Glomerular endothelial cell (primary cell): Measurements from ENCODE around the gene CDC42EP1. TPM values are rescaled to one million over a fixed set of nuclear protein-coding genes. Genes with fewer than 3 reads are reported as not detected.
"Not testable (repeated sequence)": the region's sequence is repeated elsewhere in the genome, so short reads cannot be mapped to it uniquely, and the experiment has no call there.

Experiments
- DNase-seq: peaks from one replicate; pipeline ENCODE4 v3.0.0-alpha.2; 2011; ENCODE audit warnings: low read depth, low spot score; ENCODE audit errors: extremely low read depth
- total RNA-seq: library from RNA; depleted of rRNA; stranded (reverse); fragments of >200 nt; gene quantifications from 2 replicates; pipeline ENCODE4 v1.2.3, GENCODE V29; 2015

The CDC42EP1 gene
- 89.3 and 120 TPM in 2 replicates for total RNA-seq

DNA sequence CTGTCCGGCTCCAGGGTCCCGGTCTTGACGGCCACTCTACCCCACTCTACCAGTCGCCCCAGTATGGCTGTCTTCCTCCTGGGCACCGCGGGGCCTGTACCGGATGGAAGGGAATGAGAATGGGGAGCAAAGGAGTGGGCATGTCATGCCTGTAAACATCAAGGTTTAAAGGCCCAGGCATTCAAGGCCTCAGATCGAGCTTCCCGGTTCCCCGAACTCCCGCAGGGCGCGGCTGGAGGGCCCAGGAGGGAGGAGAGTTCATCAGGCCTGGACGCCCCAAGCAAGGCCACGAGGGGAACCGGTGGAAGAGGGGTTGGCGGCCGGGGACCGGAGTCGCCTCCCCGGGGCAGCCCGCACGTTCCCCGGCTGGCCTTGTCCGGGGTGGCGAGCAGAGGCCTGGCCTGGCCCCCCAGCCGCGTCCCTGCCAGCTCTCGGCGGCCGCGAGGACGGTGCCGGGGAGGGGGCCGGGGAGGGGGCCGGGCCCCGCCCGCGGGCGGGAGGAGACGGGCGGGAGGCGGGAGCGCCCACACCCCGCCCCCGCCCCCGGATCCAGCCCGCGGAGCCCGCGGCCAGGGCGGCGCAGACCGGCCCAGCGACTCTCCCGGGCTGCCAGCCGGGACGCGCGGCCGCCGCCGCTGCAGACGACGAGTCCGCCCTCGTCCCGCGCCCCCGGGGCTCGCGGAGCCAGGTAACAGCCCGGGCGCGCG is at the start of gene CDC42EP1:
CDC42EP1 (plus strand) TSS at position 580 of the 707 bp plus-strand sequence. CDS start 5,870 bp downstream, outside the sequence.
- no peak for DNase-seq

DNA sequence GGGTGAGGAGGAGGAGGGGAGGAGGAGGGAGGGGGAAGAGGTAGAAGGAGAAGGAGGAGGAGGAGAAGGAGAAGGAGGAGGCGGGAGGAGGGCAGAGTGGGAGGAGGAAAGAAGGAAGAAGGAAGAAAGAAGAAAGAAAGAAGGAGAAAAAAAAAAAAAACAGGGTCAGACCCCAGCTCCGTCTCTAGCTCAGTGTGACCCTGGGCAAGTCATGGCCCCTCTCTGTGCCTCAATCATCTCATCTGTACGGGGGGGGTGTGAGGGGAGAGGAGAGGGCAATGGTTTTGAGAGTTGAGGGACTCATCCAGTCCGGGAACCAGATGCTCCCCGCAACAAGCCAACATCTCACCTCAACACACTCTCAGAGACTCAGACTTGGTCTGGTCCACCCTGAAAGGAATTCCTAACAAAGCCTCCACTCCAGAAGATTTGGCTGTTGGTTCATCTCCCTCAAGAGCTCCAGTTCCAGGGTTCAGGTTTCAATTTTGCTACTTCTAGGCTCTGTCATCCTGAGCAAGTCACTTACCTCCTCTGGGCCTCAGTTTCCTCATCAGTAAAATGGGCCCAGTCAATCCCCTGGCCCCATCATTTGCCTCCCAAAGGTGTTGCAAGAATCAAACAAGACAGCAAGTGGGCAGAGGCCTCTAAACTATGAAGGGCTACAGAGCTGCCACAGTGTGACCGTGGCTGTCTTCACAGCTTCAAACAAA is 48.7 kb upstream of the CDC42EP1 start:
- no peak for DNase-seq

DNA sequence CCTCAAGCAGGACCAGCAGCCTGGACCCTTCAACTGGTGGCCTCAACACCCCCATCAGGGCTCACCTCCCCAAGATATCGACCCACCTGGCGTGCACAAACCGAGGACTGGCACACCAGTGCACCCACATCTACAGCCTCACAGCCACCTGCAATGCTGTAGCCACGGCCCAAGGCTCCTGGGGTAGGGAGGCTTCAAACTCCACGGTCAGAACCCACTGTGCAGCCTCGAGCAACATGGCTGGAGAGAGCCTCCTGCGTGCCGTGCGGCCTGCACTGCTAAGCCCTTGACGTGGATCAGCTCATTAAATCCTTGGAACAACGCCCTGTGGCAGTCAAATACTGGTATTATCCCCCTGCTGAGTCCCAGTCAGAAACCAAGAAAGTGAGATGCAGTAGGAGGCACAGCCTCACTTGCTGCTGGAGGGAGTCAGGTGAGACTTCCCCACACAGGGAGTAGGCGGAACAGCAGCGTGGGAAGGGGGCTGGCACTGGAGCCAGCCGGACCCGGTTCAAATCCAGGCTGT is 45.7 kb upstream of the CDC42EP1 start:
- DNase-seq = no peak

DNA sequence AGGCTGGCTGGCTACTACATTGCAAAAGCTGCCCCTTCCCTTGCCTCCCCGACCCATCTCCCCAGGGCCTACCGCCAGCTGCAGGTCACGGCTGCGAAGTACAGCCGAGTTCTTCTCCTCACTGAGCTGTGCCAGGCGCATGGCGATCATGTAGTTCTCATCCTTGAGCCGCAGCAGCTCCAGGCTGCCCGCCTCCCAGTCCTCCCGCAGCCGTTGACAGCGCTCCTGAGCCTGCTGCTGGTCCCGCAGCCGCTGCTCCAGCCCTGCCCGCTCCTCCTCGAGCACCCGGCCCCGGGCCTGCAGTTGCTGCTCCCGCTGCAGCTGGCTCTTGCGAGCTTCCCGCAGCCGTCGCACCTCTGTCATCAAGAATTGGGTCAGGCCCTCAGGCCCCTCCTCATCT is 44.4 kb upstream of the CDC42EP1 start:
- no peak for DNase-seq

- DNase-seq = no peak
These were observed 43.8 kb upstream of the CDC42EP1 start for GRCh38 chr22:37516456-37516855.

DNA sequence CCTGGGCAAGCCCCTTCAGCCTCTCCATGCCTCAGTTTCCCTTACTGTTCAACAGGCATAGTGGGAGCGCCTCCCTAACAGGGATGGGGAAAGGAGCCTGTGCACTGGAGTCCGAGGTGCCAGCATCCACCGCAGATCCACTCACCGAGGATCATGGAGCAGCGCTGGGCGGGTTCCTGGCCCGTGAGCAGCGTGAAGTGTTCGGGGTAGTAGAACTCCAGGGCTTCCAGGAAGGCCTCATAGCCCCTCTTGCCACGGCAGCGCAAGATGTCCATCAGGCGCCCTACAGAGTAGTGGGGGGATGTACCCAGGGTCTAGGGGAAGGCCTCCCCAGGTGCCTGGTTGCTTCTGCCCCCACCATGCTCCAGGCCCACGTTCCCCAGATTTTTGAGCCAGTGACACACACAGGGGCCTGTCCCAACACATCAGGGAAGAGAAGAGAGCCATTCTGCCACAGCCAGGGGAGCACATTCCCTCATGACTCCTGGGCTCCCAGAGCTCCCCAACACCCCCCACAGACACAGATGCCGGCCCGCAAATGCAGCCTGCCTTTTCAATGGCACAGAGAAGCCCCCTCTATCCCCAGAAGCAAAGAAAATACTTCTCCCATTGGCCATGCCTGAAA is 42.3 kb upstream of the CDC42EP1 start:
- DNase-seq = no peak

DNA sequence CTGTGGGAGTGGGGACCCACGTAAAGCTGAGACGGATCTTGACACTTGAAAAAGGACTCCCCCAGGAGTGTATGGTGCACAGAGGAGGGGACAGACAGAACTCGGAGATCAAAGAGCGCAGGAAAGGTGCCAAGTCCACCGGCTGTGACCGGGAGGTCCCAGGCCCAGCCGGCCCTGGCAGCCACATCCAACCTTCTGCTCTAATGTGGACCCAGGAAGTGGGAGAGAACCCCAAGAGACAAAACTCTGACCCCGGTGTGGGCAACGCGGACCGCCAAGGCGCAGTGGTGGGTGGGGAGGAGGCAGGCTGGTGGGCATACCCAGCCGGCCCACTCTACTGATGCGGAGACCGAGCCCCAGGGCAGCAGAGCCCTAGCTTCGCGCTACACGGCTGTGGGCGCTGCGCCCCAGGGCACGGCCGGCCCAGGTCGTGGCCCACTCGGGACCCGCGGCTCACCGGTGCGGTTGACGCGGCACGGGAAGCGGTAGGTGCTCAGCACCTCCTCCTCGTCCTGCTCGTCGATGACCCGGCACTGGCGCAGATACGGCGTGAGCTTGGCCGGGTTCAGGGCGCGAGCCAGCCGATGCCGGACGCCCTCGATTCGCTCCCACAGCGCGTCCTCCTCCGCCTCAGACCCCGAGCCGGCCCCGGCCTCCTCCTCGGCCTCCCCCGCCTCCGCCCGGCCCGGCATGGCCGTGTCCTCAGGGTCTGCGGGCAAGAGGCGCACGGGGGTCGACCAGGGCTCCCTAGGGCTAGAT is 41.6 kb upstream of the CDC42EP1 start:
- no peak for DNase-seq

- no peak for DNase-seq
These were observed 40.7 kb upstream of the CDC42EP1 start, which contains the start of gene CARD10 for GRCh38 chr22:37519268-37520195. Gene CARD10, minus strand, starts transcription at chr22:37519415. Its CDS starts 215 bp downstream, at chr22:37519200.

- DNase-seq = no peak
These were observed 39.5 kb upstream of the CDC42EP1 start for GRCh38 chr22:37520776-37521191.

- no peak for DNase-seq
These were observed 39.0 kb upstream of the CDC42EP1 start for GRCh38 chr22:37521236-37521739.

DNA sequence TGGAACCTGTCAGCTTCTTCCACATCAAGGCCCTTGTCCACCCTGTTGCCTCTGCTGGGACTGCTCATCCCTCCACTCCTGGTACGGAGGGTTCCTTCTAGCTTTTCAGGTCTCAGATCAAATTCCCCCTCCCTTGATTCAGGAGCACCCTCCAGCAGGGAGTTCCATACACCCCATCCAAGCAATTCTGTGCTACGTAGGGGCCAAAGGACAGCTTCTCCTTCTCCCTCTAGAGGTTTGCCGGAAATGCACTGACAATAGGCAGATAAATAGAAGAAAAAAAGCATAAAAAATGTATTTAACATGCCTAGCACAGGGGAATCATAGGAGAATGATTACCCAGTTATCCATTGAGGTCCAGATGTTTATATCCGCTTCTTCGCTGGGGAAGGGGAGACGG is 37.8 kb upstream of the CDC42EP1 start:
- DNase-seq = no peak

DNA sequence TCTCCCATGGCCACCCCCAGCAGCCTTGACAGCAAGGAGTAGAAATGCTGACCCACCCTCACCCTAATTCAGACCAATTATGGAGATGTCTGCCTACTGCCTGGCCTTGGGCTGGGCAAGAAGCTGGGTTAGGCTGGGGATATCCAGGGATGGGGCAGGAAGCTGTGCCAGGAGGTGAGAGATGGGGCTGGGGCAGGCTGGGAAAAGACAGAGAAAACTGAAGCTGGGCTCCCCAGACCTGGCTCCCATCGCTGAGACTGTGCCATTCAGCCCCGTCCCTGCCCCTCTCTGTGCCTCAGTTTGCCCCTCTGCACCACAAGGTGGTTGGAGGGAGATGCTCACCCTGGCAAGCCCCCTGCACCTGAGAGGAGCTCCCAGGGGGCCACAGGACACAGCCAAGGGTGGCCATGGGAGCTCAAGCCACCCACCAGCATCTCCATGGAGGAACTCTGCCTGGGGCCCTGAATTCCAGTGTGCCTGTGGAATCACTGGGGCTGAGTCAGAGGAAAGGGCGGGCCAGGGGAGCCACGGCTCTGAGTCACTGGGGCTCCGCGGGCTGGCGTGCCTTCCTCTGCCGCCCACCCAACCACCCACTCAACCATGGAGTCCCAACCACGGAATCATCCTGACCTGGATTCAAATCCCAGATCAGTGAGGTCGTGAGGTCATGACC is 35.1 kb upstream of the CDC42EP1 start:
- DNase-seq = no peak

DNA sequence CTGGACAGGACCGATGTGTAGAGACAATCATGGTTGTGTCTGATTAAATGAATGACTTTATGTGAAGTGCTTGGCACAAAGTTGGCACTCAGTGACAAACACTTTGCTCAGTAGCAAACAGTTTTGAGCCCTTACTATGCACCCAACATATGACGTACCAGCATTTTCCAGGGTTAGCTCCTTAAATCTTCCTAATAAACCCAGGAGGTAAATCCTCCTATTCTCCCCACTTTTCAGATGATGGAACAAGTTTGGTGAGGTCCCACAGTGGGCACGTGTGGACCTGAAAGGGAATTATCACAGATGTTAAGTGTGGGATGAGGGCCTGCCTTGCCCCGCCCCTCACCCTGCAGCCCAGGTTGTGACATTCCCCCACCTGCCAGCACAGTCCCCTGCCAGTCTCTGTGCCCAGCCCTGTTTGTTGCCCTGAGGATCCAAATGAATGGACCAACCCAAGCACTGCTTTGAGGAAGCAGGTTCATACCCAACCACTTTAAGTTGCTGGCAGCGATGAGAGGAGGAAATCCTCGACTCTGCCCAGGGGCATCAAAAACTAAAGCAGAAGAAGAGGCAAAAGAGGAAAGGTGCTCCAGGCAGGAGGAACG is 34.4 kb upstream of the CDC42EP1 start:
- DNase-seq = no peak

DNA sequence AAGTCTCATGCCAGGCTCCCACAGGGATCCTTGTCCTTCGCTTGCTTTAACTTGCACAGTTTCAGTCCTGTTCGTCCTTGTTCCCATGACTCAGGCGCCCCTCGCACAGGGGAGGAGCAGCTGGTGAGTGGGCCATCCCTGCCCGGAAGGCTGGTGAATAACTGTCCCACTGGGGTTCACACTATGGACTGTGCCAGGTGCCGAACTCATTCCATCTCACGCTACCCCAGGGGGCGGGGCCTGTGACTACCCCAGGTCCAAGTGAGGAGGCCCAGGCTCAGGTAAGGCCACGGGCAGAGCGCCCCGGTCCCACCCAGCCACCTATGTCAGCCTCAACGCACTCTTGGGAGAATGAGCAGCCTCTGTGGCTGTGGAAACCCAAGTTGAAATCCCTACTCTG is 33.9 kb upstream of the CDC42EP1 start:
- DNase-seq = no peak

DNA sequence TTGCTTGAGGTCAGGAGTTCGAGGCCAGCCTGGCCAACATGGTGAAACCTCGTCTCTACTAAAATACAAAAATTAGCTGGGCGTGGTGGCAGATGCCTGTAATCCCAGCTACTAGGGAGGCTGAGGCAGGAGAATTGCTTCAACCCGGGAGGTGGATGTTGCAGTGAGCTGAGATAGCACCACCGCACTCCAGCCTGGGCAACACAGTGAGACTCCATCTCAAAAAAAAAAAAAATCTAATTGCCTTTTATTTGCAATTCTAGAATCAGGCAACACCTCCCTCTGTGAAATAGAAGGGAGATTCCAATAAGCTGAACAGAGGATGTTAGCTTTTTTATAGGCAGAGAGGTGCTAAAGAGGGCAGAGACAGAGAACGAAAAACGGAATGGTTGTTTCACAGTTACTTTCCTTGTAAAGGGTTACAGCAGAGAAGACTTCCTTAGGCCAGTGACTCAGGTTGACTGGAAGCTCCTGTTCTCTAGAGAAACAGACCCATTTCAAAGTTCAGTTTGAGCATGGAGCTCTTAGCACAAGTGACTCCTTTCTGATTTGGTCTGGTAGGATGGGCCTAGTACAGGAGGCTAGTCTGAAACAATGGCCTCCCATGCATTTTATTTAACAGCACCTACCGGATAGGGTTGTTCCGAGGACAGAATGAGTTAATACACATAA is 33.1 kb upstream of the CDC42EP1 start:
- DNase-seq = not testable (repeated sequence)

- DNase-seq = not testable (repeated sequence)
These were observed 32.3 kb upstream of the CDC42EP1 start for GRCh38 chr22:37527952-37528351.

DNA sequence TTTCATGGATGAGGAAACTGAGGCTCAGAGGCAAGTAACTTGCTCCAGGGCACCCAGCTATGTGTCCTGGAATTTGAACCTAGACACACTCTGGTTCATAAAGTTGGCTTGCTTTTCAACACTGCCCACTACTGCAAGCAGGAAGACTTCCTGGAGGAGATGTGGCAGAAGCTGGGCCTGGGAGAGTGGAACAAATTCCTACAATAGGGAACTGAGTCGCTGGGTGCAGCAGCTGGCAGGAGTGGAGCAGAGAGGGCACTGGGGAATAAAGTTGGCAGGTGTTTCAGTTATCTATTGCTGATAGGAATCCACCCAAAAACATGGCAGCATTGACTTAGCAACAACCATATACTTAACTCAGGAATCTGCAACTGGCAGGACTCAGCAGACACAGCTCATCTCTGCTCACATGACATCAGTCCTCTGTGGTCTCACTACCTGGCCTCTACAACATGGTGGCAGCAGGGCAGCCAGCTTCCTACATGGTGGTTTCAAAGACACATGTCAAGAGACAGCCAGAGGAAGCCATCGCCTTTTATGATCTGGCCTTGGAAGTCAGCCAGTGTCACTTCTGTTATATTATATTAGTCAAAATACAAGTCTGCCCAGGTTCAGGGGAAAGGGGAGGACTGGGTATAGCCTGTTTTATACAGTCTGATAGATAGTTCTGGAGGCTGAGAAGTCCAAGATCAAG is 30.5 kb upstream of the CDC42EP1 start:
- no peak for DNase-seq
